Gastroesophageal sphincter (tissue), 3 donors: ENCODE data around the gene SLC15A3.

Experiments
- CTCF ChIP-seq, 4 experiments: fragments of 200-600 bp in 2 of 4; fragments of 450-650 bp in 2 of 4; sonication (generic) in 1 of 4; IDR thresholded peaks; one replicate each; pipeline ENCODE4 v1.5.1; 2017 to 2019; ENCODE audit warnings: antibody characterized with exemption in 4 of 4, mild to moderate bottlenecking in 2 of 4, moderate library complexity in 2 of 4
- EP300 ChIP-seq: sonication (generic); formaldehyde crosslinking; IDR thresholded peaks from one replicate; pipeline ENCODE4 v1.6.1; 2017; ENCODE audit warnings: antibody characterized with exemption, mild to moderate bottlenecking
- POLR2AphosphoS5 ChIP-seq: sonication (generic); formaldehyde crosslinking; IDR thresholded peaks from one replicate; pipeline ENCODE4 v1.6.1; 2017; ENCODE audit warnings: antibody characterized with exemption

GRCh38 chr11:60972182-60973030, 20.4 kb upstream of the SLC15A3 start:
- TF ChIP-seq CTCF (IDR thresholded peaks at IDR 0.05) (no peak), POLR2AphosphoS5 (no peak), EP300 (no peak)
